A549 treated with ZK216348 at 1 μM for 4 hours (cell line): ENCODE results near the gene MCM7. TPM values are rescaled to one million over a fixed set of nuclear protein-coding genes. Genes with fewer than 3 reads are reported as not detected.

Experiments
- total RNA-seq: library from RNA; stranded (reverse); fragments of 200-300 nt; extraction: Qiagen RNA extraction; gene quantifications from 5 replicates; pipeline ENCODE4 v1.2.3, GENCODE V29; 2022; ENCODE audit warnings: low read depth

Gene MCM7
- total RNA-seq, result 205 to 248 TPM (median 245 TPM) in 5 replicates

DNA sequence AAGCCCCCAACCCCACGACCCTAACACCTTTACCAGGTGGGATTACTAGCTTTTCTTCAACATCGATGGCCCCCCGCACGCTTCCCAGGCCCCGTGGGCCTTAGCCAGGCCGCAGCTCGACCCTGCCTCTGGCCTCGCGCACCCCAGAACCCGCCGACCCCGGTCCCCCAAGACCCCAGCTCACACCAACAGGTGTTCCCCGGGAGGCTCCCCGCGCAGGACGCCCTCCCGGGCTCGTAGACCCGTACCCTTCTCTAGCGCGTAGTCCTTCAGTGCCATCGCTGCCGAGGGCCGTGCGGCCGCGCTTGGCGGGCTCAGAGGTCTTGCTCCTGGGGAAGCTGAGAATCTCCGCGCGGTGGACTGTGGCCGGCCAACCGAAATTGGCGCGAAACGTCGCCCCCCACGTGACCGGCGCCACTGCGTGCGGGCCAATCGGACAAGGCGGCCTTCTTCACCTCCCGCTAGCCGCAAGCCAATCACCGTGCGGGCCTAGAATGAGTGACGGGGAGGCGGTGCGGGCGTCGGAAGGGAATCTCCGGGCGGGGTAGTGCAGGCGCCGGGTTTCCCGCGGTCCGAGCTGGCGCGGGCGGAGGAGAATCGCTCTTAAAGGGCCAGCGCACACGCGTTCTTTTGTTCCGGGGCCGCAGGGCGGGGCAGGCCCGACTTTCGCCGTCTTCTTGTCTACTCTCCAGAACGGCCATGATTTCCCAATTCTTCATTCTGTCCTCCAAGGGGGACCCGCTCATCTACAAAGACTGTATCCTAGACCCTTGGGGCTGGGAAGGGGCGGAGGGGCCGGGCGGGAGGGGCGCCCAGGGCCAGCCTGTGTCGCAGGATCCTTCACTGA lies at the start of gene MCM7, which contains the start of gene AP4M1:
Gene MCM7, minus strand, starts transcription at position 382 of the 847 bp plus-strand sequence. Its CDS starts 103 bp downstream, at position 279.
Gene AP4M1, plus strand, starts transcription at position 628 of the 847 bp plus-strand sequence. Its CDS starts 72 bp downstream, at position 700.

GRCh38 chr7:100148559-100149328 lies 47.5 kb upstream of the MCM7 start, which contains the start of gene LAMTOR4:
TSS of gene LAMTOR4 (plus strand) at chr7:100148918. CDS start at chr7:100148973, 55 bp downstream.

DNA sequence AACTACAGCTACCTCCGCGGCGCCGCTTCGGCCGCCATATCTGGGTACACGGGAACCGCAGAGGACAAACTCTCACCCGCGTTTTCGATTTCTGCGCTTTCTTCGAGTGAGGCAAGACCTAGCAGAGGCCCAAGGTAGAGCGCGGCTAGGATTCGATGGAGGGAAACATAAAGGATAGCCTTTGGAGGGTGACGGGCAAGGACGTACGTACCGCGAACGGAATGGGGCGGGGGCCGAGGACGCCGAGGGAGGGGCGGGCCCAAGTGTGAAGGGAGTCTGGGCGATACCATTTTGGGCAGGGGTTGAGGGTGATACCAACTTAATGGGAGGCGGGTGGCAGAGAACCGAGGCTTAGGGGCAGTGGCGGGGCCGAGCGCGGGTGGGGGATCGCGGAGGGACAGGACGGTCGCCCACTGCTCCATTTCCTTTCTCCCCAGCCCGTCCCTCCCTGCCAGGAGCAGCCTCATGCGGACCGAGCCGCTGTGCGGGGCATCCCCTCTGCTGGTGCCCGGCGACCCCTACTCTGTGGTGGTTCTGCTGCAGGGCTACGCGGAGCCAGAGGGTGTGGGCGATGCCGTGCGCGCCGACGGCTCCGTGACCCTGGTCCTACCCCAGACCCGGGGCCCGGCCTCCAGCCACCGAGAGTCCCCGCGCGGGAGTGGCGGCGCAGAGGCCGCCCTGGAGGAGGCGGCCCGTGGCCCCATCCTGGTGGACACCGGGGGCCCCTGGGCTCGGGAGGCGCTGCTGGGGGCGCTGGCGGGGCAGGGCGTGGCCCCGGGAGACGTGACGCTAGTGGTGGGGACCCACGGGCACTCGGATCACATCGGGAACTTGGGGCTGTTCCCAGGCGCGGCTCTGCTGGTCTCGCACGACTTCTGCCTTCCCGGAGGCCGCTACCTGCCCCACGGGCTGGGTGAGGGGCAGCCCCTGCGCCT lies 26.0 kb upstream of the MCM7 start, which contains the start of gene MBLAC1:
Gene MBLAC1, plus strand, starts transcription at position 37 of the 935 bp plus-strand sequence. Its CDS starts 429 bp downstream, at position 466.

GRCh38 chr7:100119072-100119969 lies 18.1 kb upstream of the MCM7 start, which contains the start of the genes CNPY4 and TAF6:
TSS of gene CNPY4 (plus strand) at chr7:100119634. CDS start at chr7:100119745, 111 bp downstream.
TSS of gene TAF6 (minus strand) at chr7:100119358. CDS start at chr7:100114209, 5,149 bp downstream.

DNA sequence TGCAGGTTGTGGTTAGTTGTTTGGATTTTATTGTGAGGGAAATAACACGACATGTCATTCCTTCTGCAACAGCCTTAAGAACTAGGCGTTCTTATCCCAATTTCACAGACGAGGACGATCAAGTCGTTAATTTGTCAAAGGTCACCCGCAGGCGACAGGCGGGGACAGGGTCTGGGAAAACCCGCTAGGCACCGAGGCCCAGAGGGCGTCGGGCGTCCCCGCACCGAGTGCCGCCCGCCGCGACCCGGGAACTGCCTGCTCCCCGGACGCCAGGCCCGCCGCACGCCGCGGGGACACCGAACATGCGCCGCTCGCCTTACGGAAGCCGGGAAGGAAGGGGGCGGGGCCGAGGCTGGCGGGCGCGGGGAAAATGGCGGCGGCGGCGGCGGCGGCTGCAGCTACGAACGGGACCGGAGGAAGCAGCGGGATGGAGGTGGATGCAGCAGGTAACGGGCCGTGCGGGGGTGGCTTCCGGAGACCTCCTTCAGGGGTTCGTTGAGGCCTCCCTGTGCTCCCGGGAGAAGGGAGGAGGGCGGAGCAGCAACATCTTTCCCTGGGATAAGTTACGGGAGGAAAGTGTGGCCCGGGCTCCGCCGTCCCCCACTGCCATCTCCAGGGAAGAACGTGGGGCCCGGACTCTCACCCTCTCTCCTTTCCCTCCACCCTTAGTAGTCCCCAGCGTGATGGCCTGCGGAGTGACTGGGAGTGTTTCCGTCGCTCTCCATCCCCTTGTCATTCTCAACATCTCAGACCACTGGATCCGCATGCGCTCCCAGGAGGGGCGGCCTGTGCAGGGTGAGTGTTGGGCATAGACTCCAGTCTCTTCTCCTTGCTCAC lies 12.4 kb downstream of the MCM7 start, which contains the start of gene COPS6:
Gene COPS6, plus strand, starts transcription at position 349 of the 837 bp plus-strand sequence. Its CDS starts 22 bp downstream, at position 371.

GRCh38 chr7:100081535-100082102 lies 19.6 kb downstream of the MCM7 start, which contains the start of gene ZNF3:
TSS of gene ZNF3 (minus strand) at chr7:100081723. CDS start at chr7:100077357, 4,366 bp downstream.

DNA sequence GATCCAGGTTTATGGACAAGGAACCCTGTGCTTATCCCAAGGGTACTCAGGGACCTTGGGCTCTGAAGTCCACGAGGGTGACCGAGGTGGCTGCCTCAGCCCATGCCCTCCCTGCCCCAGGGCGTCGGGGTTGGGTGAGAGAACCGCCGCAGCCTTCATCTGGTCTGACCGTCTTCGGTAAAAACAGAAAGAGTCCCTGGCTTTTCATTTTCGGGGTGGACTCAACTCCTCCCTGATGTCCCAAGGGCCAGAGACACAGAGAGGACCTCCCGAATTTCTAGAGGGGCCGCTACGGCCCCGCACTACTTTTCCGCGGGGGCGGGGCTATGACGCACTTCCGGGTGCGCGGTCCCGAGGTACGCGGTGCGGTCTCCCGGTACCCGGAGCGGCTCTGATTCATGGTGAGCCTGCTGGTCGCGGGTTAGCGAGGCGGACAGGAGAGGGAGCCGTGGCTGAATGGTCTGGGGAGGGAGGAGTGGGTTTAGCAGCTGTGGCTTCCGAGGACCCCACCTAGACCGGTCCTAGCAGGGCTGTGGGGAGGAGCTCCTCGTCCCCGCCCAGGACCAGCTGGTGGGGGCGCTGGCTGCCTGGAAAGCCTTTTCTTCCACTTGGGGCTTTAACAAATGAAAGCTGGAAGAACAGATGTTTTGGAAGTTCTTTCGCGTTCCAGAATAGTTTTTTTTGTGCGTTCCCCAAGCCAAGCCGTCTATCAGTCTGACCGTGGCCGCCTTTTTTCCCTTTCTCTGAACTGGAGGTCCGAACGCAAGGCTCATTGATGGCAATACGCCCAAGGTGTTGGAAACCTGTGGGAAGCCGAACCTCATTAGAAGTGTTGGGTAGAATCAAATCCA lies 51.5 kb downstream of the MCM7 start, which contains the start of gene ZSCAN21:
Gene ZSCAN21, plus strand, starts transcription at position 334 of the 851 bp plus-strand sequence. CDS start 7,233 bp downstream, outside the sequence.

Other genes with a start within 250 kb of the MCM7 start
- gene OR2AE1, start 224.4 kb downstream of the MCM7 start, total RNA-seq, result not detected in 5 replicates
- 23.0 to 34.7 TPM (median 27.0 TPM) in 5 replicates for gene TRIM4, start 181.9 kb downstream of the MCM7 start, total RNA-seq
- gene GJC3, start 171.8 kb downstream of the MCM7 start, total RNA-seq, result not detected in 5 replicates
- 0.31 TPM in 1 of 5 replicates, not detected in the others for gene AZGP1, start 125.4 kb downstream of the MCM7 start, total RNA-seq
- 5.8 to 11.6 TPM (median 8.9 TPM) in 5 replicates for gene ZKSCAN1, start 85.8 kb downstream of the MCM7 start, total RNA-seq
- gene ZSCAN21, start 51.6 kb downstream of the MCM7 start, total RNA-seq, result 8.3 to 11.5 TPM (median 10.0 TPM) in 5 replicates
- 17.2 to 21.9 TPM (median 20.4 TPM) in 5 replicates for gene ZNF3, start 19.7 kb downstream of the MCM7 start, total RNA-seq
- 143 to 198 TPM (median 176 TPM) in 5 replicates for gene COPS6, start 12.4 kb downstream of the MCM7 start, total RNA-seq
- 12.8 to 17.5 TPM (median 16.1 TPM) in 5 replicates for gene AP4M1, start 246 bp upstream of the MCM7 start, total RNA-seq
- gene TAF6, start 18.0 kb upstream of the MCM7 start, total RNA-seq, result 57.0 to 69.0 TPM (median 65.2 TPM) in 5 replicates
- 10.6 to 13.4 TPM (median 11.9 TPM) in 5 replicates for gene CNPY4, start 18.2 kb upstream of the MCM7 start, total RNA-seq
- gene MBLAC1, start 25.6 kb upstream of the MCM7 start, total RNA-seq, result 2.8 to 3.5 TPM (median 3.0 TPM) in 5 replicates
- 133 to 186 TPM (median 171 TPM) in 5 replicates for gene LAMTOR4, start 47.5 kb upstream of the MCM7 start, total RNA-seq
- gene TRAPPC14, start 57.3 kb upstream of the MCM7 start, total RNA-seq, result 8.3 to 14.8 TPM (median 12.9 TPM) in 5 replicates
- 0.14 to 0.27 TPM in 2 of 5 replicates, not detected in the others for gene GAL3ST4, start 67.2 kb upstream of the MCM7 start, total RNA-seq
- gene GPC2, start 76.0 kb upstream of the MCM7 start, total RNA-seq, result 0.37 to 1.0 TPM (median 0.92 TPM) in 5 replicates
- 0.06 to 0.40 TPM (median 0.21 TPM) in 5 replicates for gene STAG3, start 76.5 kb upstream of the MCM7 start, total RNA-seq
- gene PVRIG, start 118.6 kb upstream of the MCM7 start, total RNA-seq, result not detected in 5 replicates
- not detected in 5 replicates for gene SPDYE3, start 206.3 kb upstream of the MCM7 start, total RNA-seq